GM13977 (cell line): Measurements from ENCODE around the gene U2SURP.

Experiments
- DNase-seq: peaks from one replicate; pipeline ENCODE4 v3.0.0; 2012; ENCODE audit warnings: low spot score
- CTCF ChIP-seq: IDR thresholded peaks from 2 replicates; pipeline ENCODE4 v1.5.1; 2012; ENCODE audit warnings: mild to moderate bottlenecking, control low read depth; ENCODE audit not compliant: insufficient read depth; ENCODE audit errors: extremely low read depth, missing control alignments
- in situ Hi-C: fragments of 300-500 bp; cut with MboI; formaldehyde crosslinking; loops from one replicate; pipeline ENCODE4 v1.12.0; 2022; ENCODE audit warnings: low sequenced_read_pairs, low pct_unique_long_range_greater_than_20kb, mixed read lengths, inconsistent platforms; ENCODE audit not compliant: unreplicated experiment

U2SURP gene

GRCh38 chr3:142966808-142967207, 34.6 kb upstream of the U2SURP start:
- in situ Hi-C loops, result no loop called here
- DNase-seq, result no peak
- TF ChIP-seq CTCF, result no peak

GRCh38 chr3:142968319-142969025, 32.9 kb upstream of the U2SURP start:
- in situ Hi-C loops, result no loop called here
- no peak for DNase-seq
- TF ChIP-seq CTCF, result no peak

- in situ Hi-C loops, result no loop called here
Measured at GRCh38 chr3:142971431-142971830, 29.9 kb upstream of the U2SURP start.

GRCh38 chr3:142972092-142972753, 29.1 kb upstream of the U2SURP start:
- no peak for DNase-seq
- no peak for TF ChIP-seq CTCF
- in situ Hi-C loops, result no loop called here

More at GRCh38 chr3:142971431-142971830, 29.9 kb upstream of the U2SURP start:
- no peak for DNase-seq
- TF ChIP-seq CTCF, result no peak

- no peak for DNase-seq
- no peak for TF ChIP-seq CTCF
- in situ Hi-C loops, result no loop called here
Measured at GRCh38 chr3:142973217-142974009, 28.0 kb upstream of the U2SURP start.

GRCh38 chr3:142975316-142975995, 25.9 kb upstream of the U2SURP start:
- no peak for TF ChIP-seq CTCF
- DNase-seq, result no peak
- in situ Hi-C loops, result loop anchor here (25.0 kb wide), 1 partner anchor 388 kb away; the partner anchor contains the start of genes ATR and PLS1
